K562 (cell line): ENCODE measurements around the gene MAS1L. TPM values are rescaled to one million over a fixed set of nuclear protein-coding genes. Genes with fewer than 3 reads are reported as not detected.

Experiments
- ATAC-seq: fragments of 200-7000 bp; cut with Tn5 transposase; 3 replicates; pipeline ENCODE4 v1.9.1; 2020; ENCODE audit warnings: moderate library complexity
- BruUV-seq: library from RNA; stranded (reverse); fragments of 400-500 nt; replicated peaks from 2 replicates; lab custom pipeline; 2021; lab: Mats Ljungman, UMichigan
- CTCF ChIA-PET: fragments of 300-600 bp; formaldehyde crosslinking; extraction: SDS; loops from one replicate; lab custom pipeline; 2021; ENCODE audit warnings: low intra/inter-chr PET ratio; lab: Yijun Ruan, JAX
- POLR2A ChIA-PET: fragments of 300-600, 350-650 bp; sonication (Branson Sonifier 250); formaldehyde crosslinking; extraction: SDS; loops from one replicate; lab custom pipeline; 2021; ENCODE audit warnings: antibody characterized with exemption, inconsistent platforms; lab: Yijun Ruan, JAX
- DNase-seq, 4 experiments: peaks; one replicate each; pipeline versions ENCODE4 v3.0.0 to v3.0.0-alpha.2; 2011 to 2018; ENCODE audit warnings: low spot score in 3 of 4, mixed read lengths in 3 of 4; ENCODE audit errors: extremely low read depth in 1 of 4
- FAIRE-seq: peaks from 2 replicates; lab custom pipeline; 2011; peaks lifted over from hg19 to GRCh38; lab: Jason Lieb, UNC
- H2AFZ ChIP-seq: 2 replicates; pipeline ENCODE4 v1.6.0; 2011; ENCODE audit warnings: low read depth, low read length, control low read depth, inconsistent platforms
- H3K27ac ChIP-seq: fragments of 200-600 bp; 3 replicates; pipeline ENCODE4 v1.8.0; 2011; ENCODE audit warnings: low read depth, mild to moderate bottlenecking, control low read depth, inconsistent platforms, low read length, moderate library complexity, mixed read lengths; ENCODE audit errors: extremely low read depth
- H3K27me3 ChIP-seq, 2 experiments: fragments of 300-600 bp in 1 of 2; 2 replicates in 1 of 2; 3 replicates in 1 of 2; pipeline versions ENCODE4 v1.6.0 to v1.8.0; 2011; ENCODE audit warnings: inconsistent platforms in 2 of 2, low read length in 2 of 2, mild to moderate bottlenecking in 1 of 2, mixed read lengths in 1 of 2, moderate library complexity in 1 of 2; ENCODE audit not compliant: control insufficient read depth in 2 of 2, insufficient read depth in 2 of 2
- H3K36me3 ChIP-seq: fragments of 300-600 bp; 3 replicates; pipeline ENCODE4 v1.8.0; 2011; ENCODE audit warnings: mild to moderate bottlenecking, low read length, inconsistent platforms; ENCODE audit not compliant: control insufficient read depth, insufficient read depth
- H3K4me1 ChIP-seq, 2 experiments: fragments of 200-600 bp in 1 of 2; replicated peaks in 1 of 2; 2 replicates in 1 of 2; 3 replicates in 1 of 2; pipeline versions ENCODE4 v1.5.1 to v1.8.0; 2011; ENCODE audit warnings: inconsistent platforms in 2 of 2, low read length in 2 of 2, mild to moderate bottlenecking in 1 of 2, mixed read lengths in 1 of 2, moderate library complexity in 1 of 2; ENCODE audit not compliant: control insufficient read depth in 2 of 2, insufficient read depth in 2 of 2
- H3K4me2 ChIP-seq: 2 replicates; pipeline ENCODE4 v1.6.1; 2011; ENCODE audit warnings: low read length, control low read depth, inconsistent platforms, mixed read lengths; ENCODE audit not compliant: insufficient read depth
- H3K4me3 ChIP-seq: fragments of 200-600 bp; sonication (generic), shearing (Covaris generic); 2 replicates; pipeline ENCODE4 v1.5.1; 2016; ENCODE audit warnings: control low read depth, inconsistent platforms
- H3K79me2 ChIP-seq: fragments of 200-600 bp; 3 replicates; pipeline ENCODE4 v1.8.0; 2011; ENCODE audit warnings: low read length, inconsistent platforms; ENCODE audit not compliant: control insufficient read depth, insufficient read depth
- H3K9ac ChIP-seq, 2 experiments: 2 replicates each; pipeline versions ENCODE4 v1.6.0 to v1.6.1; 2011; ENCODE audit warnings: low read depth in 2 of 2, low read length in 2 of 2, control low read depth in 1 of 2, inconsistent platforms in 1 of 2, mild to moderate bottlenecking in 1 of 2, mixed read lengths in 1 of 2; ENCODE audit not compliant: insufficient read depth in 1 of 2
- H3K9me1 ChIP-seq: one replicate; pipeline ENCODE4 v1.6.0; 2011; ENCODE audit warnings: inconsistent platforms, mild to moderate bottlenecking, low read length, moderate library complexity; ENCODE audit not compliant: control insufficient read depth, insufficient read depth
- H3K9me3 ChIP-seq: replicated peaks from 2 replicates; pipeline ENCODE4 v1.5.1; 2011; ENCODE audit warnings: low read depth, low read length, inconsistent platforms; ENCODE audit not compliant: control insufficient read depth, insufficient read depth
- H4K20me1 ChIP-seq: replicated peaks from 2 replicates; pipeline ENCODE4 v1.6.1; 2011; ENCODE audit warnings: low read length, inconsistent platforms, mixed read lengths; ENCODE audit not compliant: control insufficient read depth, insufficient read depth
- ATF6 ChIP-seq: sonication (generic); formaldehyde crosslinking; IDR thresholded peaks from 2 replicates; pipeline ENCODE4 v1.4.0; 2020; ENCODE audit warnings: mild to moderate bottlenecking, missing genetic modification reagents
- DMBX1 ChIP-seq: fragments of 250-450 bp; sonication (Bioruptor Pico); IDR thresholded peaks from 2 replicates; pipeline ENCODE4 v1.8.0; 2022; ENCODE audit warnings: inconsistent platforms, mild to moderate bottlenecking, moderate library complexity, borderline replicate concordance
- EP300 ChIP-seq: IDR thresholded peaks from 2 replicates; pipeline ENCODE4 v1.6.1; 2012; ENCODE audit warnings: low read length, improper control_type of control experiment
- GABPB1 ChIP-seq: sonication (generic); formaldehyde crosslinking; IDR thresholded peaks from 2 replicates; pipeline ENCODE4 v1.8.0; 2022; ENCODE audit warnings: mild to moderate bottlenecking, missing genetic modification reagents
- IRF2 ChIP-seq: sonication (generic); formaldehyde crosslinking; IDR thresholded peaks from 2 replicates; pipeline ENCODE4 v1.8.1; 2022; ENCODE audit warnings: mild to moderate bottlenecking, missing genetic modification reagents
- PHB ChIP-seq: fragments of 250-450 bp; sonication (Bioruptor Pico); IDR thresholded peaks from 2 replicates; pipeline ENCODE4 v1.5.0; 2021
- UBTF ChIP-seq, 2 experiments: IDR thresholded peaks; 2 replicates each; pipeline ENCODE4 v1.6.1; 2012; ENCODE audit warnings: improper control_type of control experiment in 2 of 2, low read depth in 2 of 2, low read length in 2 of 2, borderline replicate concordance in 1 of 2
- ZC3H8 ChIP-seq: fragments of 450-650 bp; IDR thresholded peaks from 2 replicates; pipeline ENCODE4 v1.6.1; 2017
- ZEB2 ChIP-seq: fragments of 450-650 bp; IDR thresholded peaks from 2 replicates; pipeline ENCODE4 v1.6.1; 2016
- ZNF174 ChIP-seq: fragments of 250-450 bp; sonication (Bioruptor Pico); IDR thresholded peaks from 2 replicates; pipeline ENCODE4 v1.4.0; 2020; ENCODE audit warnings: mild to moderate bottlenecking
- ZNF217 ChIP-seq: sonication (generic); formaldehyde crosslinking; IDR thresholded peaks from 2 replicates; pipeline ENCODE4 v1.8.0; 2022; ENCODE audit warnings: mild to moderate bottlenecking, missing genetic modification reagents
- ZNF75A ChIP-seq: fragments of 450-650 bp; formaldehyde crosslinking; IDR thresholded peaks from 2 replicates; pipeline ENCODE4 v1.4.0; 2020; ENCODE audit warnings: mild to moderate bottlenecking
- WGBS: fragments of 100-300 bp; shearing (Covaris generic); methylation state at CpG from one replicate; pipeline ENCODE4 v1.1.6; 2016; ENCODE audit warnings: low coverage, mixed read lengths; ENCODE audit not compliant: insufficient coverage; ENCODE audit errors: missing lambda C conversion rate; 5-methylcytosine and 5-hydroxymethylcytosine counted together
- in situ Hi-C: fragments of 300-500 bp; cut with MboI; formaldehyde crosslinking; loops from 4 replicates; pipeline ENCODE4 v1.15.0; 2018; ENCODE audit warnings: inconsistent platforms, mixed read lengths
- intact Hi-C: fragments of 100-400 bp; cut with micrococcal nuclease; formaldehyde crosslinking; loops from 2 replicates; pipeline ENCODE4 v1.14.2; 2022
- polyA plus RNA-seq, 8 experiments: library from polyadenylated mRNA; depleted of rRNA in 4 of 8; stranded (reverse) in 5 of 8; unstranded in 3 of 8; fragments of >200 nt; fragmentation: Nextera tagmentation in 2 of 8; fragmentation: Illumina TruSeq in 1 of 8; extraction: Ambion mirVana in 2 of 8; extraction: Trizol in 1 of 8; gene quantifications; 2 replicates each; pipeline versions ENCODE4 v1.2.1 to v1.2.3, GENCODE V29; 2011 to 2014; ENCODE audit warnings: inconsistent platforms in 1 of 8, missing spikeins in 1 of 8
- total RNA-seq, 7 experiments: library from RNA; depleted of rRNA in 6 of 7; stranded (reverse); fragments of >200 nt in 6 of 7; fragmentation: Illumina TruSeq in 2 of 7; extraction: Trizol in 2 of 7; gene quantifications; 2 replicates each; pipeline versions ENCODE4 v1.2.1 to v1.2.3, GENCODE V29; 2011 to 2021; ENCODE audit warnings: low replicate concordance in 1 of 7

MAS1L gene
- total and polyA plus RNA-seq, 9 of the 15 experiments (the other 6 are each of a cell fraction or from before 2014, with no cell fraction given), result not detected

GRCh38 chr6:29530671-29531310 lies 43.0 kb upstream of the MAS1L start:
- no peak for DNase-seq
- no TSS peak for BruUV-seq
- Histone ChIP-seq H3K79me2 (no peaks in the 10 kb centered on the region), H4K20me1 (peaks cover 9% of the 10 kb centered on the region; the same call in 1 of the 2 replicates), H3K9me1 (no peaks in the 10 kb centered on the region), H3K9ac (0 out of 4 replicates have a peak overlapping the region, but pooled peaks of 1 of the 2 experiments have one; percentile 17), H3K4me1 (no peaks in the 10 kb centered on the region; a peak in 1 of 5 replicates), H3K4me2 (no peak overlapping the region), H3K36me3 (no peaks in the 10 kb centered on the region), H3K27me3 (peaks cover 3 to 13% of the 10 kb centered on the region in 2 experiments; a peak in 4 of 5 replicates), H3K4me3 (no peak overlapping the region), H2AFZ (no peak overlapping the region), H3K27ac (no peak overlapping the region), H3K9me3 (no peaks in the 10 kb centered on the region)
- ATAC-seq, result no peak; the same call in 2 of the 3 replicates
- CTCF ChIA-PET, result no interaction called here
- 11% methylated on average over 2 of the region's 2 CpGs for WGBS
- in situ Hi-C loops (no loop called here), intact Hi-C loops (no loop called here)
- TF ChIP-seq ZC3H8, result no peak
- TF ChIP-seq PHB (CRISPR knock-in tag), result no peak
- TF ChIP-seq ZNF174, result no peak
- no peak for TF ChIP-seq DMBX1 (CRISPR knock-in tag)
- TF ChIP-seq ZEB2, result no peak
- no peak for TF ChIP-seq IRF2 (CRISPR knock-in tag)
- no peak for TF ChIP-seq ZNF75A (CRISPR knock-in tag)
- TF ChIP-seq ZNF217 (CRISPR knock-in tag), result no peak
- no peak for TF ChIP-seq GABPB1 (CRISPR knock-in tag)
- no peak for TF ChIP-seq ATF6 (CRISPR knock-in tag)
- TF ChIP-seq EP300, result no peak
- TF ChIP-seq UBTF (IDR thresholded peaks at IDR 0.05; ENCODE audit: borderline replicate concordance in 1 of 2, low read depth in 2 of 2, low read length in 2 of 2), result no peak
- no peak for FAIRE-seq
- POLR2A ChIA-PET, result no interaction called here
